AML-193 (cell line): ENCODE measurements around the gene ETHE1.
"Not testable (repeated sequence)": the region's sequence is repeated elsewhere in the genome, so short reads cannot be mapped to it uniquely, and the experiment has no call there.

Experiments
- DNase-seq, 2 experiments: peaks; one replicate each; lab custom pipeline; 2025; lab: John Stamatoyannopoulos, UW

ETHE1 gene

GRCh38 chr19:43524922-43525835 lies 1.8 kb downstream of the ETHE1 start:
- peak; percentile 84 to 85 for DNase-seq

- DNase-seq: not testable (repeated sequence)
Measured at GRCh38 chr19:43523696-43524095, 3.3 kb downstream of the ETHE1 start.

- DNase-seq: no peak
Measured at GRCh38 chr19:43522929-43523328, 4.1 kb downstream of the ETHE1 start.

DNA sequence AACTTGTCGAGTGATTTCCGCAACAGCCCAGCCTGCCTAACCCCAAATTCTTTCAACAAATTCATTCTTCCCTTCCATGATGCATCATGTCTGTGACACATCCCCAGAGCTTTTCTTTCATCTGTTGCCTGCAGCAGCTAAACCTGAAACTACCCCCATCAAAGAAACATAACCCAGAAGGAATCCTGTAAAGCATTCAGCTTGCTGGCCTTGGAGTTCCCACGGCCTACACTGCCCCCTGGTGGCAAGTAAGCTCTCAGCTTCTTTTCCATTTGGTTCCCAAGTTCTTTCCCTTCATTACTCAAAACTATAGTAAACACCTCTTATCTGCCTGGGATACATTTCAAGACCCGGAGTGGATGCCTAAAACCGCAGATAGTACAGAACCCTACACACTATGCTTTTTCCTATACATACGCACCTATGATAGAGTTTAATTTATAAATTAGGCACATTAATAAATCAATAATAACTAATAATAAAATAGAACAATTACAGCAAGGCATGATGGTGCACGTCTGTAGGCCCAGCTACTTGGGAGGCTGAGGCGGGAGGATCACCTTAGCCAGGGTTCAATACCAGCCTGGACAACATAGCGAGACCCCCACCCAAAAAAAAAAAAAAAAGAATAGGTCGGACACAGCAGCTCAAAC lies 7.4 kb downstream of the ETHE1 start:
- DNase-seq: peak; percentile 59 to 76

DNA sequence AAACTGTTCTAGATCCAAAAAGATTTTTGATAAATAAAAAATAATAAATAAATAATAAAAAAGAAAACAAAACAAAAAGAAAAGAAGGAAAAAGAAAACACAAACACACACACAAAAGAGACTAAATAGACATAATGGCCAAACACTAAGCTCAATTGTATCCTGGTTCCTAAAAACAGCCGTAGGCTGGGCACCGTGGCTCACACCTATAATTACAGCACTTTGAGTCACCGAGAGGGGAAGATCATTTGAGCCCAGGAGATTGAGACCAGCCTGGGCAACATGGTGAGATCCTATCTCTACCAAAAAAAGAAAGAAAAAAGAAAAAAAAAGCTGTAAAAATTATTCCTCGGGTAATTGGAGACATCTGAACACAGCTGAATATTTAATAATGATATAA lies 8.9 kb downstream of the ETHE1 start:
- DNase-seq: no peak

DNA sequence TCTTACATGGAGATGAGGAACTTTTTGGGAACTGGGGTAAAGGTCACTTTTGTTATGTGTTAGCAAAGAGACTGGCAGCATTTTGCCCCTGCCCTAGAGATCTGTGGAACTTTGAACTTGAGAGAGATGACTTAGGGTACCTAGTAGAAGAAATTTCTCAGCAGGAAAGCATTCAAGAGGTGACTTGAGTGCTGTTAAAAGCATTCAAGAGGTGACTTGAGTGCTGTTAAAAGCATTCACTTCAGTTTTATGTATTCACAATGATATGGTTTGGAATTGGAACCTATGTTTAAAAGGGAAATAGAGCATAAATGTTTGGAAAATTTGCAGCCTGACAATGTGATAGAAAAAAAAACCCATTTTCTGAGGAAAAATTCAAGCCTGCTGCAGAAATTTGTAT lies 14.6 kb downstream of the ETHE1 start:
- not testable (repeated sequence) for DNase-seq

DNA sequence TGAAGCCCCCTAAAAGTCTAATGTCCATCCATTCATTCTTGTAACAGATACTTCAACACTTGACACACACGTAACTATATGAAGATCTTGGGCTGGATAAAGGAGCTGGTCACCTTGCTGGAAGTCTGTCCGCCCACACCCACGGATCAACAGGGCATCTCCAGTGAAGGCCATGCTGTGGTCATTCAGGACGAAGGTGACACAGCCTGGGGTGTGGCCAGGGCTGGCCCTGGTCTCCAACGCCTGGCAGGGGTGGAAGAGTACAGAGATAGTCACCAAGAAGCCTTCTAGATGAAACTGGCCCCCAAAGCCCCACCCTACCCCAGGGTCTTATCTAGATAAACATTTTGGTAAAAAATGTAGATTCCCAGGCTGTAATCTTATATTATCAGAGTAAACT lies 15.7 kb downstream of the ETHE1 start:
- no peak for DNase-seq

DNA sequence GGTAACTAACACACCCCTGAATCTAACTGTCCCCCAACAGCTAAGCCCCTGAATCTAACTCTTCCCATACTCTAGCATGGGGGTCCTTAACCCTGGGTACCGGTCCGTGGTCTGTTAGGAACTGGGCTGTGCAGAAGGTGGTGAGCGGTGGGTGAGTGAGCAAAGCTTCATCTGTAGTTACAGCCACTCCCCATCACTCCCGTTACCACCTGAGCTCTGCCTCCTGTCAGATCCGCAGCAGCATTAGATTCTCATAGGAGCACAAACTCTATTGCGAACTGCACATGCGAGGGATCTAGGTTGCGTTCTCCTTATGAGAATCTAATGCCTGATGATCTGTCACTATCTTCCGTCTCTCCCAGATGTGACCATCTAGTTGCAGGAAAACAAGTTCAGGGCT lies 16.3 kb downstream of the ETHE1 start:
- no peak for DNase-seq

- no peak for DNase-seq
Measured at GRCh38 chr19:43507880-43508279, 19.1 kb downstream of the ETHE1 start.

GRCh38 chr19:43506629-43507028 lies 20.4 kb downstream of the ETHE1 start:
- DNase-seq: no peak

DNA sequence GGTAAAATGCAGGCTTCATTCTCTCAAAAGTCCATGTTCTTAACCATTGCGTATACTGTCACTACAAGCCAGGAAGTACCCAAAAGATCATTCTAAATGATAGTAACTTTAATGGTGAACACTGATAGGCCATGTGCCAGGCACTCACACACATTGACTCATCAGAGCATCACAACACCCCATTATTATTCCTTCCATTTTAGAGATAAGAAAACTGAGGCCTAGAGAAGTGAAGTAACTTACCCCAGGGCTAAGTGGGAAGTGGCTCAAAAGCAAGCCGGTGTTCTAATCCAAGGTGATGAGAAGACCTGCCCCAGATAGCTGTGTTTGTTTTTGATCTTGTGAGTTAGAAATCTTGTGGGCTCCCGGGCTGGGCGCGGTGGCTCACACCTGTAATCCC lies 21.1 kb downstream of the ETHE1 start:
- DNase-seq: no peak

DNA sequence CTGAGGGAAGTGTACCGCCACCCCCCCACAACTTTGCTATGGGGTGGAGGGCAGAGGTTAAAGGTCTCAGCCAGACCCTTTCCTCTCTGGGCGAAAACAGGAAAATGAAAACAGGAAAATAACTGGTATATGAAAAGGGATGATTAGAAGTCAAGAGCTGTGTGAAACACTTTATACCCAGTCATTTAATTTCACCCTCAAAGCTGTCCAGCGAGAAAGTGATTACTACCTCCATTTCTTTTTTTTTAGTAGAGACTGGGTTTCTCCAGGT lies 21.9 kb downstream of the ETHE1 start:
- no peak for DNase-seq

- peak in 1 of 2 experiments; percentile 25 for DNase-seq
Measured at GRCh38 chr19:43504426-43505185, 22.4 kb downstream of the ETHE1 start, which contains the start of gene PHLDB3. Gene PHLDB3 (minus strand): TSS chr19:43504746. CDS start chr19:43504118, 628 bp downstream.

- DNase-seq: peak; percentile 81 to 82
Measured at GRCh38 chr19:43503501-43504425, 23.2 kb downstream of the ETHE1 start.

GRCh38 chr19:43502419-43502976 lies 24.5 kb downstream of the ETHE1 start:
- DNase-seq: no peak

DNA sequence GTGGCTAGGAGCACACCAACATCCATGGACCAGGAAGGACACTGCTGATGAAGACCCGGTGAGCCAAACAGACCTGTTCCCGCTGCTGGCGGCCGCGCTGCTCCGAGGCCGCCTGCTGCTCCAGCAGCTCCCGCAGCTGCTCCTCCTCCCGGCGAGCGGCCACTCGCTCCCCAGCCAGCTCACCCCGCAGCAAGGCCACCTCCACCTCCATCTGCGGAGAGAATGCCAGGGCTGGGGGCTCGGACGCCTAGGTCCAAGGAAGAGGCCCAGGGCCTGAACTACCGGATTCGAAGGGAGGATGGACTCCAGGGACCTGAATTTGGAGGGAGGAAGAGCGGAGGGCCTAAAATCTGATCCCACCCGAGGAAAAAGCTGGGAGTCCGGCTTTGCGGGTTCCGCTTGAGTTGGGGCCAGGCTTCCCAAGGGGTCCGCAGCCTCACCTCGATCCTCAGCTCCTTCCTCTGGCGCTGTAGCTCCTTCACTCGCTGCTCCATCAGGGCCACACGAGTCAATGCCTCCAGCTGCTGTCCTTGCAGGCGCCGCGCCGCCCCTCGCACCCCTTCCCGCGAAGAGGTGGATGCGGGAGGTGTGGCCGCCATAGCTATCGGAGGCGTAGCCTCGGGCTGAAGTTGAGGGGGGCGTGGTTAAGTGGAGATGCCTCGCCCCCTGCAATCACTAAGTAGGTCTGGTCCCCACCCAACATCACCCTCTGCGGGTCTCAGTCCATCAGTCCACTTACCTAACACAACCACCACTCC lies 25.2 kb downstream of the ETHE1 start:
- no peak for DNase-seq

GRCh38 chr19:43499042-43499441 lies 28.0 kb downstream of the ETHE1 start:
- no peak for DNase-seq

GRCh38 chr19:43498233-43498842 lies 28.7 kb downstream of the ETHE1 start:
- DNase-seq: no peak

GRCh38 chr19:43496960-43497359 lies 30.0 kb downstream of the ETHE1 start:
- DNase-seq: no peak

DNA sequence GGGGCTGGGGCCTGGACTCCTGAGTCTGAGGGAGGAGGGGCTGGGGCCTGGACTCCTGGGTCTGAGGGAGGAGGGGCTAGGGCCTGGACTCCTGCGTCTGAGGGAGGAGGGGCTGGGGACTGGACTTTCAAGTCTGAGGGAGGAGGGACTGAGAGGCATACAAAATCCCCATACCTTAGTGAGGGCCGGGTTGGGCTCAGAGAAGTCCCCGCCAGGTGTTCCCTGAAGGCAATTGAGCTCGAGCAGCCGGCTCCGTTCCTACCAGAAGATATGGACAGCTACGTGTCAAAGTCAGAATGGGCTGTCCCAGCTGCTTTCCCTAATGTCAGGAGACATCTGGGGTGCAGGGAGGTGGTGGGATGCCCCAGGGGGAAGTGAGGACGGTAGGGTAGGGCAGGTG lies 31.9 kb downstream of the ETHE1 start:
- no peak for DNase-seq
